Epithelial cell of proximal tubule (primary cell): ENCODE results near the gene TPRX2. TPM values are rescaled to one million over a fixed set of nuclear protein-coding genes. Genes with fewer than 3 reads are reported as not detected.

ENCODE experiments used
- DNase-seq: peaks from one replicate; pipeline ENCODE4 v3.0.0-alpha.2; 2011; ENCODE audit warnings: low read depth
- H3K4me3 ChIP-seq: 2 replicates; pipeline ENCODE4 v1.5.1; 2011; ENCODE audit warnings: low read depth, mild to moderate bottlenecking, low read length
- total RNA-seq: library from RNA; depleted of rRNA; stranded (reverse); fragments of >200 nt; gene quantifications from 2 replicates; pipeline ENCODE4 v1.2.3, GENCODE V29; 2015
- TF ChIP-seq, protein P1 (sequence below): conservative IDR thresholded peaks from 2 replicates; pipeline ENCODE4 v1.5.1; 2012; ENCODE audit warnings: low read depth, mild to moderate bottlenecking, low read length

The TPRX2 gene
- total RNA-seq, 1 donor from 2014 or later = not detected

DNA sequence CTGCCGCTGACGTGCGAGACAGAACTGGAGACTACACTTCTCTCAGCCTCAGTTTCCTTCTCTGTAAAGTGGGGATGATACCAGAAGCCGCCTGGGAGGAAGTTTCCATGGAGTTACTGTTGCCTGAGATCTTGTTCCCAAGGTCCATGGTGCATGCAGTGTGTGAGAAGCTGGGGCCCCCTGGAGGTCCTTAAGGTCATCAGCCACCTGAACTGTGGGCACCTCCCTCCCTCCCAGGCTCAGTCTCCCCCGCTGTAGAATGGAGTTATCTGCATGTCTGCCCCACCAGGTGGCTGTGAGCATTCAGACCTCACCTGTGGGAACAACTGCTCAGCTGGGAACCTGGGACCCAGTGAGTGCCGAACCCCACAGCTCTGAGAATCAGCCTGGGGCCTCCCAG, 34.6 kb upstream of the TPRX2 start:
- no peak overlapping the region for H3K4me3 ChIP-seq
- DNase-seq = no peak
- TF ChIP-seq, protein P1, sequence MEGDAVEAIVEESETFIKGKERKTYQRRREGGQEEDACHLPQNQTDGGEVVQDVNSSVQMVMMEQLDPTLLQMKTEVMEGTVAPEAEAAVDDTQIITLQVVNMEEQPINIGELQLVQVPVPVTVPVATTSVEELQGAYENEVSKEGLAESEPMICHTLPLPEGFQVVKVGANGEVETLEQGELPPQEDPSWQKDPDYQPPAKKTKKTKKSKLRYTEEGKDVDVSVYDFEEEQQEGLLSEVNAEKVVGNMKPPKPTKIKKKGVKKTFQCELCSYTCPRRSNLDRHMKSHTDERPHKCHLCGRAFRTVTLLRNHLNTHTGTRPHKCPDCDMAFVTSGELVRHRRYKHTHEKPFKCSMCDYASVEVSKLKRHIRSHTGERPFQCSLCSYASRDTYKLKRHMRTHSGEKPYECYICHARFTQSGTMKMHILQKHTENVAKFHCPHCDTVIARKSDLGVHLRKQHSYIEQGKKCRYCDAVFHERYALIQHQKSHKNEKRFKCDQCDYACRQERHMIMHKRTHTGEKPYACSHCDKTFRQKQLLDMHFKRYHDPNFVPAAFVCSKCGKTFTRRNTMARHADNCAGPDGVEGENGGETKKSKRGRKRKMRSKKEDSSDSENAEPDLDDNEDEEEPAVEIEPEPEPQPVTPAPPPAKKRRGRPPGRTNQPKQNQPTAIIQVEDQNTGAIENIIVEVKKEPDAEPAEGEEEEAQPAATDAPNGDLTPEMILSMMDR = no peak

DNA sequence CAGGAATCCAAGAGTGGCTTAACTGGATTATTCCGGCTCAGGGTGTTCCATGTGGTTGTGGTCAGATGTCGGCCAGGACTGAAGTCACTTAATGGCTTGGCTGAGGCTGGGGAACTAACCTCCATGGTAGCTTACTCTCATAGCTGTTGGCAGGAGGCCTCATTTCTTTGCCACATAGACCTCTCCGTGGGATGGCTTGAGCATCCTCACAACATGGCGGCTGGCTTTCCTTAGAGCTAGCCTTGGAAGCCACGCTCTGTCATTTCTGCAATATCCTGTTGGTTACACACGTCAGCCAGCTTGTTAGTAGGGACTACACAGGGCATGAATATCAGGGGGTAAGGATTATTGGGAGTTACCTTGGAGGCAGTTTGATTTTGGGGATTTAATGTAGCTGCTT, 32.2 kb upstream of the TPRX2 start:
- TF ChIP-seq, protein P1 = no peak
- DNase-seq = no peak
- no peak overlapping the region for H3K4me3 ChIP-seq

DNA sequence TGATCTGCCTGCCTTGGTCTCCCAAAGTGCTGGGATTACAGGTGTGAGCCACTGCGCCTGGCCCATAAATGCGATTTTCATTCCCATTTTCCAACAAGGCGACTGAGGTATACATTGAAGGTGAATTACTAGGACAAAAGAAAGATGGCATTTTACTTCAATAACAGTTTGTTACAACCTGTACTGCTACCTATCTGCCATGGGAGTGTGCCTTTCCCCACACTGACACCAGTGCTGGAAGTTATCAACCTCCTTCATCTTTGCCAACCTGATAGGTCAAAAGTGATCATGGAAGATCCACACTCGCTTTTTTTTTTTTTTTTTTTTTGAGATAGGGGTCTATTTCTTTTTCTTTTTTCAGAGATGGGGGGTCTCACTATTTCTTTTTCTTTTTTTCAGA, 26.3 kb upstream of the TPRX2 start:
- DNase-seq = no peak
- no peak overlapping the region for H3K4me3 ChIP-seq
- TF ChIP-seq, protein P1 = no peak

DNA sequence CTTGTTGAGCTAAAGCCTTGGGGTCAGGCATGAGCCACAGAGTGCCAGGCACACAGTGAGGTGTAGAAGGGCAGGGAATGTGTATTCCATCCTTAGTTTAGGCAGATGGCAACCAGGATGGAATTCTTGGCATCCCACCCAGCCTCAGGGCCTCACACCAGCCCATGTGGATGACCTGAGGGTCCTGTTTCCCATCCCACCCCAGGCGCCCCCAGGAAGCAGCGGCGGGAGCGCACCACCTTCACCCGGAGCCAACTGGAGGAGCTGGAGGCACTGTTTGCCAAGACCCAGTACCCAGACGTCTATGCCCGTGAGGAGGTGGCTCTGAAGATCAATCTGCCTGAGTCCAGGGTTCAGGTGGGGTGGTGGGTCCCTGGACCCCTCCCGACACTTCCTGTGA, 23.0 kb upstream of the TPRX2 start:
- TF ChIP-seq, protein P1 = no peak
- no peak overlapping the region for H3K4me3 ChIP-seq
- DNase-seq = no peak

DNA sequence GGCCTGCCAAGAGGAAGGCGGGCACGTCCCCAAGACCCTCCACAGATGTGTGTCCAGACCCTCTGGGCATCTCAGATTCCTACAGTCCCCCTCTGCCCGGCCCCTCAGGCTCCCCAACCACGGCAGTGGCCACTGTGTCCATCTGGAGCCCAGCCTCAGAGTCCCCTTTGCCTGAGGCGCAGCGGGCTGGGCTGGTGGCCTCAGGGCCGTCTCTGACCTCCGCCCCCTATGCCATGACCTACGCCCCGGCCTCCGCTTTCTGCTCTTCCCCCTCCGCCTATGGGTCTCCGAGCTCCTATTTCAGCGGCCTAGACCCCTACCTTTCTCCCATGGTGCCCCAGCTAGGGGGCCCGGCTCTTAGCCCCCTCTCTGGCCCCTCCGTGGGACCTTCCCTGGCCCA, 19.6 kb upstream of the TPRX2 start:
- no peak for DNase-seq
- no peak overlapping the region for H3K4me3 ChIP-seq
- TF ChIP-seq, protein P1 = no peak

DNA sequence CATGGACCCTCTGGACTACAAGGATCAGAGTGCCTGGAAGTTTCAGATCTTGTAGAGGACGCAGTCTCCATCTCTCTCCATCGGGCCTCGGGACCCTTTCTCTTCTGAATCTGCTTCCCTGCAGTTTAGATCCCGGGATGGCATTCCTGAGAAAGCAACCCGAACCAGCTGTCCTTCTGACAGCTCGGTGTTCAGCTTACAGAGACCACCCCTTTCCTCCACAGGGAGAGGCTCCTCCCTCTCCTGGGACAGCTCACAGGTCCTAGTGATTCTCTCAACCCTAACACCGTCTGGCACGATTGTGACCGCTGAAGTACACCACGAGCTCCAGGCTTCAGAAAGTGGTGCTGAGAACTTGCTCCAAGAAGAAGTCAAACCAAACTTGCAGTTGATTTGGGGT, 19.1 kb upstream of the TPRX2 start:
- no peak overlapping the region for H3K4me3 ChIP-seq
- DNase-seq = no peak
- TF ChIP-seq, protein P1 = no peak

DNA sequence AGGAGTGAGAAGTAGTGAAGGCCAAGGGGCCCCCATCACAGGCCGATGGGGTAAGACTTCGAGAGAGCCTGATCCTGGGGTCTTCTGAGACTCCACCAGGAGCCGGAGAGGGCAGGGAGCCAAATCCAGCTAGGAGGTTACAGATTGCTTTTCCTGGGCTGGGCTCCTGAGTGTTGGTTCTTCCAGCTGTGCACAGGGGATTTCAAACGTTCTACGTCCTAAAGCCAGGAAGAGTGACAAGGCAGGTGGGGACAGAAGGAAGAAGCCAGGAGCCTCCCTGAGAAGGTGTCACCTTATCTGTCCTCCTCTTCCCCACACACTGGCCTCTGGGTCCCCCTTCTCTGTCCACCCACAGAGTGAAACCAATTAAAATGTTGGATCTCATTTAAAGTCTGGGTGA, 16.1 kb upstream of the TPRX2 start:
- no peak overlapping the region for H3K4me3 ChIP-seq
- TF ChIP-seq, protein P1 = no peak
- no peak for DNase-seq
